ENCODE data around the gene CSF2. TPM values are rescaled to one million over a fixed set of nuclear protein-coding genes. Genes with fewer than 3 reads are reported as not detected.

The CSF2 gene
- total RNA-seq, 1 donor from 2014 or later, result not detected

DNA sequence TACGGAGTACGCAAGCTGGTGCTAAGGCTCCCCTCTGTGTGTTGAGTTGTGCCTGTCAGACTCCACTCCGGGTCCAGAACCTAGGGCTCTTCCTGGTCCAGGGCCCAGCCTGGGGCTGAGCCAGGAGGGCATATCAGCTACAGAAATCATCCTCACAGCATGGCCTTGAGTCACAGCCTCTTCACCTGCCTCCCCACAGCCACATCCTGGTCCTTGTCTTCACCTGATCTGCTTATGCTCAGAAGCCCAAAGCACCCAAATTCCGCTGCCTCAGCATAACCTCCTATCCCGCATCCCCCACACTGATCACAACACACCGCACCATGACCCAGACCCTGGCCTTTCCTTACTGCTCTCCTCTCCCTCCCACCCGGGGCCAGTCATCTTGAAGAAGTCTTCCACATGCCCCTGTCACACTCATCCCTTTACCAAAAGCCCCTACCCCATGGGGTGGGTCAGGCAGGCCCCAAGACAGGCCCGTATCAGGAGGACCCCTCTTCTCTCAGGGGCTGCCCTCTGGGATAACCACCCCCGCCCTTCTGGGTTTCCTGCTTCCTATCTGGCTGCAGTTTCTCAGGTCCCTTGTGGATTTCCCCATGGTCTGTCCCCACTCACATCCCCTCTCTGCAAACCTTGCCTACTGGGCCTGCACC, 14.4 kb upstream of the CSF2 start:
- DNase-seq (ENCODE audit: extremely low spot score, unreplicated experiment), result no peak
- Mint-ChIP-seq H3K27me3 (no peaks in the 10 kb centered on the region), H3K27ac (no peak overlapping the region), H3K4me1 (ENCODE audit: unreplicated experiment) (no peaks in the 10 kb centered on the region), H3K9me3 (no peaks in the 10 kb centered on the region), H3K4me3 (no peak overlapping the region), H3K36me3 (no peaks in the 10 kb centered on the region)
- TF ChIP-seq, protein P1, sequence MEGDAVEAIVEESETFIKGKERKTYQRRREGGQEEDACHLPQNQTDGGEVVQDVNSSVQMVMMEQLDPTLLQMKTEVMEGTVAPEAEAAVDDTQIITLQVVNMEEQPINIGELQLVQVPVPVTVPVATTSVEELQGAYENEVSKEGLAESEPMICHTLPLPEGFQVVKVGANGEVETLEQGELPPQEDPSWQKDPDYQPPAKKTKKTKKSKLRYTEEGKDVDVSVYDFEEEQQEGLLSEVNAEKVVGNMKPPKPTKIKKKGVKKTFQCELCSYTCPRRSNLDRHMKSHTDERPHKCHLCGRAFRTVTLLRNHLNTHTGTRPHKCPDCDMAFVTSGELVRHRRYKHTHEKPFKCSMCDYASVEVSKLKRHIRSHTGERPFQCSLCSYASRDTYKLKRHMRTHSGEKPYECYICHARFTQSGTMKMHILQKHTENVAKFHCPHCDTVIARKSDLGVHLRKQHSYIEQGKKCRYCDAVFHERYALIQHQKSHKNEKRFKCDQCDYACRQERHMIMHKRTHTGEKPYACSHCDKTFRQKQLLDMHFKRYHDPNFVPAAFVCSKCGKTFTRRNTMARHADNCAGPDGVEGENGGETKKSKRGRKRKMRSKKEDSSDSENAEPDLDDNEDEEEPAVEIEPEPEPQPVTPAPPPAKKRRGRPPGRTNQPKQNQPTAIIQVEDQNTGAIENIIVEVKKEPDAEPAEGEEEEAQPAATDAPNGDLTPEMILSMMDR (conservative IDR thresholded peaks at IDR 0.05), result no peak

- DNase-seq (ENCODE audit: extremely low spot score, unreplicated experiment), result no peak
- Mint-ChIP-seq H3K9me3 (no peaks in the 10 kb centered on the region), H3K36me3 (no peaks in the 10 kb centered on the region), H3K27ac (no peak overlapping the region), H3K4me3 (no peak overlapping the region), H3K27me3 (no peaks in the 10 kb centered on the region), H3K4me1 (ENCODE audit: unreplicated experiment) (no peaks in the 10 kb centered on the region)
- TF ChIP-seq, protein P1 (conservative IDR thresholded peaks at IDR 0.05), result no peak
Measured at GRCh38 chr5:132059696-132060500, 13.7 kb upstream of the CSF2 start.

DNA sequence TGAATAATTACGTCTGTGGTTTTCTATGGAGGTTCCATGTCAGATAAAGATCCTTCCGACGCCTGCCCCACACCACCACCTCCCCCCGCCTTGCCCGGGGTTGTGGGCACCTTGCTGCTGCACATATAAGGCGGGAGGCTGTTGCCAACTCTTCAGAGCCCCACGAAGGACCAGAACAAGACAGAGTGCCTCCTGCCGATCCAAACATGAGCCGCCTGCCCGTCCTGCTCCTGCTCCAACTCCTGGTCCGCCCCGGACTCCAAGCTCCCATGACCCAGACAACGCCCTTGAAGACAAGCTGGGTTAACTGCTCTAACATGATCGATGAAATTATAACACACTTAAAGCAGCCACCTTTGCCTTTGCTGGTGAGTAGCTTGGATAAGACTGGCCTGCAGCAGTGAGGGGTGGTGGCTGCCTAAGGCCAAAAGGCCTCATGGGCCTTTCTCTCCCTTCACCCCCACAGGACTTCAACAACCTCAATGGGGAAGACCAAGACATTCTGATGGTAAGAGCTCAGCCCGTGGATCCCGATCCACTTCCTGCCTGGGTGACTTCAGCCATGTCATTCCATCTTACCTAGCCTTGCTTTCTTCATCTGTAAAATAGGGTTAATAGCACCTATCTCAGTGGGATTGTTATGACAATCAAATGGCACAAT, 13.0 kb upstream of the CSF2 start, which contains the start of gene IL3:
TSS of gene IL3 (plus strand) at position 155 of the 661 bp plus-strand sequence. CDS start at position 207, 52 bp downstream.
- no peaks in the 10 kb centered on the region for H3K36me3 Mint-ChIP-seq
- TF ChIP-seq, protein P1 (conservative IDR thresholded peaks at IDR 0.05), result no peak
- no peaks in the 10 kb centered on the region for H3K27me3 Mint-ChIP-seq
- H3K4me3 Mint-ChIP-seq, result no peak within 1 kb of the TSS
- no peaks in the 10 kb centered on the region for H3K4me1 Mint-ChIP-seq (ENCODE audit: unreplicated experiment)
- no peak for DNase-seq (ENCODE audit: extremely low spot score, unreplicated experiment)
- H3K27ac Mint-ChIP-seq, result no peak within 1 kb of the TSS
- H3K9me3 Mint-ChIP-seq, result no peaks in the 10 kb centered on the region

DNA sequence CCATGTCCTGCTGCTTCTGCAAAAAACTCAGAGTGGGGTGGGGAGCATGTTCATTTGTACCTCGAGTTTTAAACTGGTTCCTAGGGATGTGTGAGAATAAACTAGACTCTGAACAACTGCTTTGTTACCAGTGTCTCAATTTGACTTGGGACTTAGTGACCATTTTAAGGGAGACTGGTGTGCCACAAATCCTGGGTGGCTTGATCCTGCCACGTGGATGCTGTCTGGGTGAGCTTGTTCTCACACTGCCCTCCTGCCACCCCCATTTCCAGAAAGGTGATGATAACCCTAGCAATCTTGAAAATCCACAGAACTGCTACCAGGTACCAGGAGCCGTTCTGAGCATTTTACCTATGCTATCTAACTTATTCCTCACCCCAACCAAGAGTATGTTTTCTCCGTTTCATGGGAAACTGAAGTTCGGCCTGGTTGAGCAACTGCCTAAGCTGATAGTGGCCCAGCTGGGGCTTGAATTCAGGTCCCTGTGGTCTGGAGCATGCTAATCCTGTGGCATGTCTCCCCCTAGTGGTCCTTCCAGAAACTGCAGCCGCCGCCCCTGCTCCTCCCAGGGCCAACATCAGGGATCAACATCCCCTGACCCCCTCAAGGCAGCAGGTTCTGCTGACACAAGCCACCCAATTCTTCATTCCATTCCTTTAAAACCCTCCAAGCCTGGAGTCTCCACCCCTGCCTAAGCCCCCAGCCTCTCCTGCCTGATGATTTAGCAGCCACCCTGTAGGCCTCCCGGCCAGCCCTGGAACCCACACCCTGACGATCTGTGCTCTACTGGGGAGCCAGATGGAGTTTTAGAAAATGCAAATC, 10.3 kb upstream of the CSF2 start:
- Mint-ChIP-seq H3K9me3 (no peaks in the 10 kb centered on the region), H3K27me3 (no peaks in the 10 kb centered on the region), H3K4me1 (ENCODE audit: unreplicated experiment) (no peaks in the 10 kb centered on the region), H3K27ac (no peak overlapping the region), H3K4me3 (no peak overlapping the region), H3K36me3 (no peaks in the 10 kb centered on the region)
- TF ChIP-seq, protein P1 (conservative IDR thresholded peaks at IDR 0.05), result peak; percentile 95
- DNase-seq (ENCODE audit: extremely low spot score, unreplicated experiment), result peak; percentile 82

DNA sequence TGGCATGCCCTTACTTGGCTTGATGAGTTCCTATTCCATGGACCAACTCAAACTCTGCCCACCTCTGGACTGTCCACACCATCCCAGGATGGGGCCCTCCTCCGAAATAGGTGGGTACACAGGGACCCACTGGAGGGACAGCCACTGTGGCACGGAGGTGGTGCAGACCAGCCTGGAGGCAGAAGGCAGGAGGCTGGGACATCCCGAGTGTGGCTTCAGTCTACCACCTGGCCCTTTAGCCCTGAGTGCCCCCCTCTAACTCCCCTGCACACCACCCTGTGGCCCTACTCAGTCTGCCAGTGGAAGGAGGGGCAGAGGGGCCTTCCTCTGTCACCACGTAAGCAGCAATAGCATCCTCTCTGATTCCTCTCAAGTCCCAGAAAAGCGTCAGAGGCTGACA, 9.4 kb upstream of the CSF2 start:
- Mint-ChIP-seq H3K4me1 (ENCODE audit: unreplicated experiment) (no peaks in the 10 kb centered on the region), H3K27me3 (no peaks in the 10 kb centered on the region), H3K9me3 (no peaks in the 10 kb centered on the region), H3K4me3 (no peak overlapping the region), H3K36me3 (no peaks in the 10 kb centered on the region), H3K27ac (no peak overlapping the region)
- TF ChIP-seq, protein P1 (conservative IDR thresholded peaks at IDR 0.05), result no peak
- no peak for DNase-seq (ENCODE audit: extremely low spot score, unreplicated experiment)
